Osteoblast (primary cell): ENCODE results near the gene ATN1. TPM values are rescaled to one million over a fixed set of nuclear protein-coding genes. Genes with fewer than 3 reads are reported as not detected.

Experiments used
- DNase-seq: peaks from one replicate; pipeline ENCODE4 v3.0.0; 2011; ENCODE audit warnings: low spot score, mixed read lengths; ENCODE audit not compliant: insufficient read length; ENCODE audit errors: missing footprints
- H2AFZ ChIP-seq: 2 replicates; pipeline ENCODE4 v1.6.0; 2011; ENCODE audit warnings: mild to moderate bottlenecking, low read length
- H3K27ac ChIP-seq: 2 replicates; pipeline ENCODE4 v1.5.1; 2011; ENCODE audit warnings: mild to moderate bottlenecking, low read depth, low read length, moderate library complexity
- H3K27me3 ChIP-seq: 2 replicates; pipeline ENCODE4 v1.6.0; 2012; ENCODE audit warnings: mild to moderate bottlenecking, control low read depth, inconsistent platforms, low read length, moderate library complexity; ENCODE audit not compliant: insufficient read depth
- H3K36me3 ChIP-seq: 2 replicates; pipeline ENCODE4 v1.5.1; 2011; ENCODE audit warnings: mild to moderate bottlenecking, low read length, control low read depth, moderate library complexity; ENCODE audit not compliant: insufficient read depth
- H3K4me1 ChIP-seq: 2 replicates; pipeline ENCODE4 v1.5.1; 2011; ENCODE audit warnings: mild to moderate bottlenecking, low read length, control low read depth, moderate library complexity; ENCODE audit not compliant: insufficient read depth
- H3K4me2 ChIP-seq: 2 replicates; pipeline ENCODE4 v1.6.0; 2011; ENCODE audit warnings: mild to moderate bottlenecking, low read length; ENCODE audit not compliant: insufficient read depth
- H3K4me3 ChIP-seq: fragments of 200-600 bp; sonication (generic); 3 replicates; pipeline ENCODE4 v1.5.1; 2012; ENCODE audit warnings: mild to moderate bottlenecking, low read length, inconsistent platforms; ENCODE audit not compliant: insufficient read depth
- H3K79me2 ChIP-seq: 2 replicates; pipeline ENCODE4 v1.6.0; 2012; ENCODE audit warnings: mild to moderate bottlenecking, low read length, control low read depth, inconsistent platforms; ENCODE audit not compliant: insufficient read depth
- H3K9me3 ChIP-seq: 2 replicates; pipeline ENCODE4 v1.5.1; 2011; ENCODE audit warnings: low read depth, low read length, control low read depth
- H4K20me1 ChIP-seq: 2 replicates; pipeline ENCODE4 v1.6.0; 2012; ENCODE audit warnings: mild to moderate bottlenecking, low read length, control low read depth; ENCODE audit not compliant: insufficient read depth
- total RNA-seq: library from RNA; depleted of rRNA; stranded (reverse); fragments of >200 nt; gene quantifications from 2 replicates; pipeline ENCODE4 v1.2.3, GENCODE V29; 2012
- TF ChIP-seq, protein P1 (sequence below): IDR thresholded peaks from 2 replicates; pipeline ENCODE4 v1.5.1; 2011; ENCODE audit warnings: mild to moderate bottlenecking, low read depth, low read length, moderate library complexity; ENCODE audit errors: extremely low read depth

ATN1 gene
- total RNA-seq, 1 donor: 14.1 TPM

- Histone ChIP-seq H3K27me3 (no peaks in the 10 kb centered on the region), H3K36me3 (peaks cover 11% of the 10 kb centered on the region), H3K79me2 (no peaks in the 10 kb centered on the region), H3K27ac (no peak overlapping the region), H4K20me1 (no peaks in the 10 kb centered on the region), H3K4me1 (peaks cover 12% of the 10 kb centered on the region), H3K9me3 (no peaks in the 10 kb centered on the region), H3K4me2 (no peak overlapping the region), H2AFZ (no peak overlapping the region), H3K4me3 (no peak overlapping the region)
- peak; percentile 65 for DNase-seq
- TF ChIP-seq, protein P1, sequence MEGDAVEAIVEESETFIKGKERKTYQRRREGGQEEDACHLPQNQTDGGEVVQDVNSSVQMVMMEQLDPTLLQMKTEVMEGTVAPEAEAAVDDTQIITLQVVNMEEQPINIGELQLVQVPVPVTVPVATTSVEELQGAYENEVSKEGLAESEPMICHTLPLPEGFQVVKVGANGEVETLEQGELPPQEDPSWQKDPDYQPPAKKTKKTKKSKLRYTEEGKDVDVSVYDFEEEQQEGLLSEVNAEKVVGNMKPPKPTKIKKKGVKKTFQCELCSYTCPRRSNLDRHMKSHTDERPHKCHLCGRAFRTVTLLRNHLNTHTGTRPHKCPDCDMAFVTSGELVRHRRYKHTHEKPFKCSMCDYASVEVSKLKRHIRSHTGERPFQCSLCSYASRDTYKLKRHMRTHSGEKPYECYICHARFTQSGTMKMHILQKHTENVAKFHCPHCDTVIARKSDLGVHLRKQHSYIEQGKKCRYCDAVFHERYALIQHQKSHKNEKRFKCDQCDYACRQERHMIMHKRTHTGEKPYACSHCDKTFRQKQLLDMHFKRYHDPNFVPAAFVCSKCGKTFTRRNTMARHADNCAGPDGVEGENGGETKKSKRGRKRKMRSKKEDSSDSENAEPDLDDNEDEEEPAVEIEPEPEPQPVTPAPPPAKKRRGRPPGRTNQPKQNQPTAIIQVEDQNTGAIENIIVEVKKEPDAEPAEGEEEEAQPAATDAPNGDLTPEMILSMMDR: peak; percentile 30
Observed at GRCh38 chr12:6950401-6950801, 22.6 kb downstream of the ATN1 start.

GRCh38 chr12:6950811-6951540, 23.2 kb downstream of the ATN1 start, which contains the start of gene PTPN6:
TSS of gene PTPN6 (plus strand) at chr12:6951356. CDS start at chr12:6951513, 157 bp downstream.
- Histone ChIP-seq H3K27ac (no peak within 1 kb of the TSS), H3K4me2 (no peak within 1 kb of the TSS), H3K4me3 (no peak within 1 kb of the TSS), H3K4me1 (peaks cover 12% of the 10 kb centered on the region), H3K36me3 (peaks cover 5% of the 10 kb centered on the region), H4K20me1 (no peaks in the 10 kb centered on the region), H3K9me3 (no peaks in the 10 kb centered on the region), H3K79me2 (no peaks in the 10 kb centered on the region), H3K27me3 (no peaks in the 10 kb centered on the region), H2AFZ (no peak within 1 kb of the TSS)
- peak; percentile 51 for DNase-seq
- TF ChIP-seq, protein P1: no peak

DNA sequence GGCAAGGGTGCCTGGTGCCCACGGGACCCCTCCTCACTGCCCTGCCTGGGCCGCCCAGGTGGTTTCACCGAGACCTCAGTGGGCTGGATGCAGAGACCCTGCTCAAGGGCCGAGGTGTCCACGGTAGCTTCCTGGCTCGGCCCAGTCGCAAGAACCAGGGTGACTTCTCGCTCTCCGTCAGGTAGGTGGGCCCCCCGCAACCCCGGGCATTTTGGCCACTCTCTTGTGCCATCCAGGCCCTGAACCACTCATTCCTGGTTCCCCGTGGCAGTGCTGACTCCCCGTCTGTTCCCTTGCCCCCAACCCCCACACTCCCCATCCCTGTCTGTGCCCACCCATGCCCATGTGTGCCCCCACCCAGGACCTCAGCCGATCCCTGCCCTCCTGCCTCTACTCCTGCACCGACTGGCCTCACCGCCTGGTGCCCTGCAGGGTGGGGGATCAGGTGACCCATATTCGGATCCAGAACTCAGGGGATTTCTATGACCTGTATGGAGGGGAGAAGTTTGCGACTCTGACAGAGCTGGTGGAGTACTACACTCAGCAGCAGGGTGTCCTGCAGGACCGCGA, 23.9 kb downstream of the ATN1 start:
- Histone ChIP-seq H3K4me3 (no peak overlapping the region), H3K27me3 (no peaks in the 10 kb centered on the region), H3K4me1 (peaks cover 12% of the 10 kb centered on the region), H3K4me2 (no peak overlapping the region), H3K9me3 (no peaks in the 10 kb centered on the region), H3K36me3 (peaks cover 5% of the 10 kb centered on the region), H3K79me2 (no peaks in the 10 kb centered on the region), H2AFZ (no peak overlapping the region), H3K27ac (no peak overlapping the region), H4K20me1 (no peaks in the 10 kb centered on the region)
- TF ChIP-seq, protein P1: no peak
- DNase-seq: no peak

GRCh38 chr12:6952121-6952862, 24.5 kb downstream of the ATN1 start:
- H3K4me2 ChIP-seq: no peak overlapping the region
- no peaks in the 10 kb centered on the region for H3K79me2 ChIP-seq
- no peaks in the 10 kb centered on the region for H3K9me3 ChIP-seq
- no peak overlapping the region for H3K27ac ChIP-seq
- no peak overlapping the region for H3K4me3 ChIP-seq
- TF ChIP-seq, protein P1: no peak
- no peaks in the 10 kb centered on the region for H3K27me3 ChIP-seq
- H3K36me3 ChIP-seq: no peaks in the 10 kb centered on the region
- no peaks in the 10 kb centered on the region for H4K20me1 ChIP-seq
- H2AFZ ChIP-seq: no peak overlapping the region
- H3K4me1 ChIP-seq: peaks cover 12% of the 10 kb centered on the region
- peak; percentile 49 for DNase-seq
